ENCODE results near the gene GRK6. TPM values are rescaled to one million over a fixed set of nuclear protein-coding genes. Genes with fewer than 3 reads are reported as not detected.

GRK6 gene
- total RNA-seq, 1 experiment from 2014 or later = 75.2 TPM

DNA sequence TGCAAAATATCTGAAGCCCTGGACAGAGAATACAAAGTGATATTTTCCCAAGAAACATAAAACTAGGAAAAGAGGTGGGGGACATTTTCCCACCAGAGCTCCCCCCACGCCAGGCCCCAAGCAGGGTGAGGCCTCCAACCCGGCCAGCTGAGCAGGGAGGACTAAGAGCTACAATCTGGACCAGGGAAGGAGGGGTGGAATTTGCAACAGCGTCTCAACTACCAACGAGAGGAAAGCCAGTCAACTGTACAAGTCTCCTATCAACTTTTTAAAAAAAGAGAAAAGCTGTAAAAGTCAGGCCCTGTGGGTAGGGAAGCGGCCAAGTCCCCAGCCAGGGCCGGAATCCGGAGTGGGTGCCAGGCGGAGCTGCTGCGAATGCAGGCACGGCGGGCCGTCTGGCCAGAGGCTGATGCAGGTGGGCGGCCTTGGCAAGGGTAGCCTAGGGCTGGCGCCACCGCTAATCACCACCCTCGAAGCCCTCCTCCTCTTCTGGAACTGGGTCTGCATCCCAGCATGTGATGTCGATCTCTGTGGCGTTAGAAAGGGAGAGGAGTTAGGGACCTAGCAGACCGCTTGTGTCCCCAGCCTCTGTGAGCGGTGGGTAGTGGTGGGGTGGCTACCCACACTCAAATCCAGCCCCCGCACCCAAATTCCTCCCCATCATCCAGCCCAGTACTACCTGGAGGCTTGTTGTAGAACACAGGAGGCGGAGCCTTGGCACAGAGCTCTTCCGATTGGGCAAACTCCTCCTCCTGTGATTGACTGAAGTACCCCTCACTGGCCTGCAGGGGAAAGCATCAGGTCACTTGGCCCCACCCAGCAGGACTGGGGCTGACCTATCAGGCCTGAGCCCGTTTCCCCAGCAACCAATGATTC, 30.7 kb downstream of the GRK6 start:
- no peaks in the 10 kb centered on the region for H4K20me1 ChIP-seq (ENCODE audit: control insufficient read depth, insufficient read depth, insufficient read length)
- no peak overlapping the region for H4K5ac ChIP-seq (ENCODE audit: insufficient read length, low read depth, low read length)
- H3K14ac ChIP-seq (ENCODE audit: insufficient read depth, low read length) = no peak overlapping the region
- H3T11ph ChIP-seq (ENCODE audit: low read length) = no peak overlapping the region
- H3K79me1 ChIP-seq (ENCODE audit: insufficient read depth, low read depth, low read length, poor library complexity, severe bottlenecking) = no peaks in the 10 kb centered on the region
- no peak overlapping the region for H4K91ac ChIP-seq (ENCODE audit: insufficient read length, low read depth, low read length)
- peak; percentile 99 for DNase-seq
- H3K23me2 ChIP-seq (ENCODE audit: insufficient read length, low read depth, low read length, poor library complexity, severe bottlenecking) = peaks cover 14% of the 10 kb centered on the region
- no CpG with 5 or more reads among the region's 24 CpGs for WGBS (ENCODE audit: extremely low coverage, insufficient read length, low lambda C conversion rate)
- peaks cover 4% of the 10 kb centered on the region; the same call in 1 of the 2 replicates for H3K27me3 ChIP-seq (ENCODE audit: insufficient read depth, low read length)
- Mint-ChIP-seq H3K27ac (peak overlapping the region; percentile 94 to 98 (median 95); a peak in 6 of 7 replicates), H3K4me3 (peak overlapping the region; percentile 34 to 67; a peak in 4 of 5 replicates), H3K4me1 (peaks cover 21 to 28% of the 10 kb centered on the region in 2 experiments), H3K27me3 (ENCODE audit: low read depth) (peaks cover 12% of the 10 kb centered on the region), H3K9me3 (no peaks in the 10 kb centered on the region; a peak in 1 of 5 replicates), H3K36me3 (ENCODE audit: insufficient read depth in 1 of 3, low read depth in 3 of 3) (peaks cover 27 to 50% (median 43%) of the 10 kb centered on the region in 3 experiments)
- H3K4me2 ChIP-seq (ENCODE audit: insufficient read depth, insufficient read length, low read length) = no peak overlapping the region
- H2AK5ac ChIP-seq (ENCODE audit: insufficient read length, low read length) = no peak overlapping the region
- peak; percentile 62 for TF ChIP-seq CTCF (conservative IDR thresholded peaks at IDR 0.05)
- no peak overlapping the region for H2AFZ ChIP-seq (ENCODE audit: low read length)
- H3K9me3 ChIP-seq (ENCODE audit: control insufficient read depth, low read depth, low read length) = no peaks in the 10 kb centered on the region
- H3K27ac ChIP-seq (ENCODE audit: insufficient read length, low read depth, low read length) = no peak overlapping the region
- no peaks in the 10 kb centered on the region for H3K4me1 ChIP-seq (ENCODE audit: insufficient read depth, low read length)
- H3K79me2 ChIP-seq (ENCODE audit: insufficient read depth, low read length) = no peaks in the 10 kb centered on the region
- no peak overlapping the region for H3K9ac ChIP-seq (ENCODE audit: extremely low read depth, insufficient read length, low read length)
- H2BK20ac ChIP-seq (ENCODE audit: low read depth, low read length, poor library complexity, severe bottlenecking) = no peak overlapping the region
- no peak overlapping the region for H2BK15ac ChIP-seq (ENCODE audit: low read depth, low read length)
- H4K8ac ChIP-seq (replicated peaks; ENCODE audit: insufficient read length, low read depth, low read length) = no peak overlapping the region
- no peak overlapping the region for H3K23ac ChIP-seq (ENCODE audit: insufficient read length, low read depth, low read length)
- no peak overlapping the region for H2BK12ac ChIP-seq (ENCODE audit: insufficient read length, low read depth, low read length)
- H3K56ac ChIP-seq (ENCODE audit: insufficient read length, low read depth, low read length) = no peak overlapping the region
- H2BK120ac ChIP-seq (ENCODE audit: low read depth, low read length, poor library complexity, severe bottlenecking) = no peak overlapping the region
- H2BK5ac ChIP-seq (ENCODE audit: insufficient read length, low read length) = no peak overlapping the region
- no peak overlapping the region for H3K4ac ChIP-seq (ENCODE audit: low read depth, low read length)
- no peak overlapping the region for H3K18ac ChIP-seq (ENCODE audit: insufficient read length, low read depth, low read length)
